OCI-M1 (cell line): ENCODE data around the gene OPTC.
"Not testable (repeated sequence)": the region's sequence is repeated elsewhere in the genome, so short reads cannot be mapped to it uniquely, and the experiment has no call there.

Experiments used
- DNase-seq: peaks from one replicate; lab custom pipeline; 2025; lab: John Stamatoyannopoulos, UW

The OPTC gene

DNA sequence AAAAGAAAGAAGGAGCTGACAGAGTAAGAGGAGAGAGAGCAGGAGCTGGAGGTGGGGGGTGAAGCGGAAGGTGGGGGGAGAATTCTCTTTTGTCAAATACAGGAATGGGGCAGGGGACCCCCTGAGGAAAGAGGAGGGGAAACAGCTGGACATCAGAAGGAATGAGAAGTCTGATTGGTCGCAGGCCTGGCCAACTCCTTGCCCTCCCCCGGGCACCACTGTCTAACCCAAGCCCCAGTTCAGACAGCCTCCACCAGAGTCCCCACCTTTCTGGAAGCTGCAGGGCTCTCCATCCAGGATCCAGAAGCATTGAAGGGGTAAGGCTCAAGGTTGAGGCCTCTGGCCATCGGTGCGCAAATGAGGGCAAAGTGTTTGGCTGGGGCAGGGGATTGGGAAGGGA lies at the start of gene OPTC:
Gene OPTC (plus strand): TSS at position 253 of the 400 bp plus-strand sequence. CDS start 1,853 bp downstream, outside the sequence.
- no peak for DNase-seq

DNA sequence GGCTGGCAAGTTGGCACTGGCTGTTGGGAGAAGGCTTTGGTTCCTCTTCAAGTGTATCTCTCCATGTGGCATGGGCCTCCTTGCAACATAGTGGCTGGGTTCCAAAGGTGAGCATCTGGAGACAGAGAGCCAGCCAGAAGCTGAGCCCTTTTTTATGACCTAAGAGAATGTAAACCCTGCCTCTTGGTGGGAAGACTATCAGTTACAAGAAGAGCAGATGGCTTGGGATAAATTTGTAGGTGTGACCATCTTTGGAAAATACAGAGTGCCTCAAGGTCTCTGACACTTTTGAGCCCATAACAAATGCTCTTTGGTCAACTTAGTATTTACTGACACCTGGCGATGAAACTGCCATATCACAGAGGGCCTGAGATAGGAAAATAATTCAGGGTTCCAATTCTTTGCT lies 49.8 kb upstream of the OPTC start:
- no peak for DNase-seq

DNA sequence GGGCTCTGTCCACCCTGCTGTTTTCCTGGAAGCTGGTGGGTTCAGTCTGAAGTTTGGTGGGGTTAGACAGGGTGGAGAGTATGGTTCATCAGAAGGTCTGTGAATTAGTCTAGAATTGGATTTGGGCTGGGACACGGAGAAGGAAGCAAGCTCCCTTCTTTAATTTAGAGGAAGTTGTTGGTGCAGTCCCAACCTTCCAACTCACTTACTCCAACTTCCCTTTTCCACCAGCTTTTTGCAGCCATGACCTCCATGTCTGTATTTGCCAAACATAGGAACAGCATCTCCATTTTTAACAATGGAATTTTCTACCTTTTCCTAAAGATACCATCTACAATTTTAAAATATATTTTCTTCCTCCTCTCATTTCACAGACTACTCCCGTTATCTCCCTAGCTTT lies 46.8 kb upstream of the OPTC start:
- peak; percentile 14 for DNase-seq

- DNase-seq: not testable (repeated sequence)
Measured at GRCh38 chr1:203447598-203447997, 46.4 kb upstream of the OPTC start.

- no peak for DNase-seq
Measured at GRCh38 chr1:203448521-203449061, 45.4 kb upstream of the OPTC start.

GRCh38 chr1:203450001-203450400 lies 44.0 kb upstream of the OPTC start:
- DNase-seq: no peak

GRCh38 chr1:203450479-203451149 lies 43.3 kb upstream of the OPTC start:
- DNase-seq: no peak

- no peak for DNase-seq
Measured at GRCh38 chr1:203451836-203452784, 41.8 kb upstream of the OPTC start.

GRCh38 chr1:203453016-203453415 lies 40.9 kb upstream of the OPTC start:
- no peak for DNase-seq

GRCh38 chr1:203453616-203454015 lies 40.3 kb upstream of the OPTC start:
- no peak for DNase-seq

DNA sequence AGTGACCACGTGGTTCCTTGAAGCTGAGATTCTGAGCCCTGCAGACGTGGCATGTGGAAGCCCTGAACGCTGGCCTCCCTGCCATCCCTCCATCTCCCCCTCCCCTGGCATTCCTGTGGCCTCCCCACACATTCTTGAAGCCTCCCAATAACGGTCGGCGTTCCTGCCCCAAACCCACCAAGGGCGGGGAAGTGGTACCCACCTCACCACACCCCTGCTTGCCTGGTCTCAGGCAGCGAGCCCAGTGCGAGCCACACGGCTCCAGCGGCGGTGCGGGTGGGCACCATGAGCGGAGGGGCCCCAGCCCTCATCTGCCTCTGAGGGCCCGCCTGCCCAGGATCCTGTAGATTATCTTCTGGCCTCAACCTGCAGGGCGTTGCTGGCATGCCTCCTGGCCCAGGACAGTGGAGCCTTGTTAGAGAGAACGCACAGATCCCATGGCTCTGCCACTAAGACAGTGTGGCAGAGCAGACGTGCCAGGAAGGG lies 38.9 kb upstream of the OPTC start:
- DNase-seq: no peak

DNA sequence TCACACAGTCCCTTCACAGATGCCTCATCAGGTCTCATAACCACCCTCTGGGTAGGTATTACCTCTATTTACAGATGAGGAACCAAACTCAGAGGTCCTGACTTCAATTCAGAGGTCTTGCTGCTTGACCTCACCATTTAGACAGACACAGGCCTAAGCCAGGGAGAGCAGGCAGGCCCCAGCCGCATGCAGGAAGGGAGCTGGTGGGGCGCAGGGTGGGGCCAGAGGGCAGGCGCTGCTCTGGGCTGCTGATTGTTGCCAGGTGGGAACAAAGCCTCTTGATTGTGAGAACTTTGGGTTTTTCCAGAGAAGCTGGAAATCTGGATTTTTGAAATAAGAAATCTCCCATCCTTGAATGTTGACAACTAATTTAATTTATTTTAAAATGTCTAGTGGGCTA lies 38.2 kb upstream of the OPTC start:
- no peak for DNase-seq

- DNase-seq: no peak
Measured at GRCh38 chr1:203456577-203456976, 37.4 kb upstream of the OPTC start.

- DNase-seq: no peak
Measured at GRCh38 chr1:203458078-203458477, 35.9 kb upstream of the OPTC start.

DNA sequence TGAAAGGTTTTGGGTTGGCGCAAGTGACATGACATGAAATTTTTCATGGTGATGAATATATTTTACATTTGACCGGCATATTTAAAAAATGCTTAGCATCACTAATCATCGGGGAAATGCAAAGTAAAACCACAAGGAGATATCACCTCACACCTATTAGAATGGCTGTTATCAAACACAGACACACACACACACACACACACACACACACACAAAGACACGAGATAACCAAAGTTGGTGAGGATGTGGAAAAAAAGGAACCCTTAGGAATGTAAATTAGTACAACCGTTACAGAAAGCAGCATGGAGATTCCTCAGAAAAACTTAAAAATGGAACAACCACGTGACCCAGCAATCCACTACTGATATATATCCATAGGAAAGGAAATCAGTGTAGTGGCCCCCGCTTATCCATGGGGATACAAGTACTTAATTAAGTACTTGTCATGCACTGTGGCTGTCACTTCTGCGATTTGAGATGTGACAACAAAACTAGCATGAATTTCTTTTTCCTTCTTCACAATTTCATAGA lies 34.2 kb upstream of the OPTC start:
- DNase-seq: no peak

GRCh38 chr1:203461717-203462116 lies 32.2 kb upstream of the OPTC start:
- DNase-seq: no peak

DNA sequence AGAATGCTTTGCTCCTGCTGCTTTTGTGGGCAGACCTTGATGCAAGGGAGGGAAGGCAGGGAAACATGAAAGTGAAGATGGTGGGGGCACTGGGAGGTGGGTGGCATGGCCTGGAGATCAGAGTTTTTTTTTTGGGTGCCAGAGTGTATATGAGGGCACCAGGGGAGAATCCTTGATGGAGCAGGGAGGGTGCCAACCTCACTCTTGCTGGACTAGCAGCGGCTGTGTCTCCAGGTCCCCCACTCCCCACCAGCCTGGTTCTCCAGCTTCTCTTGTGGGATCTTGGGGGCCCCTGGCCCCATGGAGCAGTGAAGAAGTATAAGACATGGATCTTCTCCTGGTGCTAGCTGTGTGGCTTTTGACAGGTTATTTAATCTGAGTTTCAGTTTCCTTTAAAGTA lies 31.8 kb upstream of the OPTC start:
- DNase-seq: no peak

DNA sequence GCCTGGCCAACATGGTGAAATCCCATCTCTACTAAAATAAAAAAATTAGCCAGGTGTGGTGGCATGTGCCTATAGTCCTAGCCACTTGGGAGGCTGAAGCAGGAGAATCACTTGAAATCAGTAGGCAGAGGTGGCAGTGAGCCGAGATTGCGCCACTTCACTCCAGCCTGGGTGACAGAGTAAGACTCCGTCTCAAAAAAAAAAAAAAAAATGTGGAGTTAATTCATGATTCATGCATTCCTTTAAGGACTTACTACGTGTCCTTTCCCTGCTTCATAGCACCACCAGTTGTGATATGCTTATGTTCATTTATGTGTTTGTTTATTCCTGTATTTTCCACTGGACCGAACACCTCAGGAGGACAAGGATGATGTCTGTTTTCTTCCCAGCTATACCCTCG lies 31.1 kb upstream of the OPTC start:
- DNase-seq: no peak

- no peak for DNase-seq
Measured at GRCh38 chr1:203463469-203464062, 30.4 kb upstream of the OPTC start.

- DNase-seq: no peak
Measured at GRCh38 chr1:203464226-203464625, 29.7 kb upstream of the OPTC start.

GRCh38 chr1:203464743-203465142 lies 29.2 kb upstream of the OPTC start:
- DNase-seq: no peak

DNA sequence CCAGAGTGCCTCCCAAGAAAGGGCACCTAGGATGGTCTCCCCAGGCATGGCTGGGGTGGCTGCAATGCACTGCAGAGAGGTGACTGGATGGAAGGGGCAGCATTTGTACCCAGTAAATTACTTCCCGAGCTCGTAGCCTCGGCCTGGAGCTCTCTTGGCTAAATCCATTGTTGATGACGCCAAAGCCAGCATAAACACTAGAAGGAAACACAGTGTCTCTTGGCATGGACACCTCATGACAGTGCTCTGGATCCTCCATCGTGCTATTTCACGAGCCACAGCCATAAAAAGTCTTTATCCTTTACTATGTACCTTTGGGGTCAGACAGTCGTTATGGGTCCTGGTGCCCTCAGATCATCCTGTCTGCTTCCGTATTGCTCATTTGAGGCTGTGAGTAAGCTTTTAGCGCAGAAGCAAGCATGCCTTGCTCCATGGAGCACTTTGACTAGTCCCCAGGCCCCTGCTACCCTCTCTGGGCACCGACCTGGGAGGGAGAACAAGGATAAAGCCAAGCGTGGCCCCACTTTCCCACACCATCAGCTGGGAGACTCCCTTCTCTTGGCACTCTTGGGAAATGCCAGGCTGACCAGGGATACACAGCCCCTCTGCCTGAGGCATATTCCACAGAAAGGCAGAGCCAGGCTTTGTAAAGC lies 28.7 kb upstream of the OPTC start:
- DNase-seq: no peak
